ENCODE data around the gene SRSF1.
"Not testable (repeated sequence)": the region's sequence is repeated elsewhere in the genome, so short reads cannot be mapped to it uniquely, and the experiment has no call there.

SRSF1 gene

DNA sequence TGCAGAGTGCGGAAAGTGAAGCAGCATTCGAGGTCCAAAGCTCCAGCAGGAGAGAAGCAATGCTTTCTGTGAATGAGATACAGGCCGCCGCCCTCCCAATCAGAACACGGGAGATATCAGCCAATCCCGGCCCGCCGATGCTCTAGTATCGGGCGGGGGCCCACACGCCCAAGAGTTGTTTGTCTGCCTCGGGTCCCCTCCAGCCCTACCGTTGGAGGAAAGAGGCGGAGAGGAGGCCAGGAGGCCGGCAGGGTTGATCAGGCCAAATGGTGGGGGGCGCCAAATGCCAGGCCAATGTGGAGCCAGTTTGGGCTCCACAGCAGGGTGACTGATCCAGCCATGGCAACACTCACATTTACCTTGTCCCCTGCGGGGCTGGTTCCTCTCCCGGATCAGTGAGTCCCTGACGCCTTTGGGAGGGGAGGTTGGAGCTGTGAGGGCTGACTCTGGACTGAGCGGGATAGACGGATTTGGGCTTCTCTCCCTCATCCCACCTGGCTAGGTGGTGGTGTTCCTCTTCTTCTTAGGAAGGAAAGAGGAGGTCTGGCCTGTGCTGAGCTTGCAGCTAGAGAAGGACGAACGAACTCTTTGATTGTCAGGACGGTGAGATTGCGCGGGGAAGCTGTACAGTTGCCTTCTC lies 41.4 kb downstream of the SRSF1 start:
- DNase-seq (ENCODE audit: low read depth), result no peak

DNA sequence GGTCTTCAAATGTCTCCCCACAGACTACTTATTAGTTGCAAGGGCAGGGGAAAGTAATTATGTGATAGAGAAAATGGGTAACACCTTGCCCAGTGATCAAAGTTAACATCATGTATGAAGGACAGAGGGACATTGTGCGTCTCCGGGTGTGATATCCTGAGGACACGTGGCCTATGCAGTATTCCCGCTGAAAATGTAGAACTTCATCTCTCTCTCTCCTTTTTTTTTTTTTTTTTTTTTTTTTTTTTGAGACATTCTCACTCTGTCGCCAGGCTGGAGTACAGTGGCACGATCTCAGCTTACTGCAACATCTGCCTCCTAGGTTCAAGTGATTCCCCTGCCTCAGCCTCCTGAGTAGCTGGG lies 43.9 kb downstream of the SRSF1 start:
- no peak for DNase-seq (ENCODE audit: low read depth)

DNA sequence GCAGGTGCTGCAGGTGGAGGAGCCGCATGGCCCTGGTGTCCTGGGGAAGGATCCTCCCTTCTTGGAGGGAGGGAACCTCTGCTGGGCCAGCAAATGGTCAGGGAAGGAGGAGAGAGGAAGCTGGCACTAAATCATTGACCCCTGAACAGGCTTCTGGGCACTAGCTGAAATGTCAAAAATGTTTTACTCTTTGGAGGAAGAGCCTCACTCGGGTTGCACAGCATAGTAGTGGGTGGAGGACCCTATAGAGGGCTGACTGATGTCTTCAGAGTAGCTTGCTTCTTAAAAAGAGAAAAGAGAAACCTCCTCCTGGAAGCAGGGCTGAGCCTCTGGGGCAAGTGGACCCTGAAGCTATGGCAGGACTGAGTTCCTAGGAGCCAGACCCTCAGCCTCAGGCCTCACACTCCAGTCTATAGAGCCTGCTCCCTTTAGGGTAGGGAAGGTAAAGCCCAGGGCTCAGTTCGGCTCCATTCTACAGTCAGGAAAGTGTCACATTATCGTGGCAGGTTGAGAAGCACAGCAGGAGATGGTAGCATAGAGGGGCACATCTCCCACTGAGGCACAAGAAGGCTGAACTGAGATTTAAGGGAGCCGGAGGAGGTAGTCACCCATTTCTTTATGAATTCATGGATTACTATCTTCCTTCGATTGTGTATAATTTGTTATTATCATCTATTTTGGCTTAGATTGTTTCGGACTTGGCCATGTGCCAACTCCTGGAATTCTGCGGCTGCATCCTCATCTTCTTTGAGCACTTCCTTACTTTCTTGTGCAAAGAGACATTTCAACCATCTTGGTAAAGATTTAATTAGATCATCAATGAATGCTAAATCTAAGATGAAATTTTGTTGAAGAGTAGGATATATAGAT lies 44.5 kb downstream of the SRSF1 start:
- DNase-seq (ENCODE audit: low read depth), result no peak

GRCh38 chr17:57959929-57960328 lies 47.1 kb downstream of the SRSF1 start:
- no peak for DNase-seq (ENCODE audit: low read depth)

- DNase-seq (ENCODE audit: low read depth), result not testable (repeated sequence)
Observed at GRCh38 chr17:57958391-57958790, 48.7 kb downstream of the SRSF1 start.

GRCh38 chr17:57957886-57958285 lies 49.2 kb downstream of the SRSF1 start:
- no peak for DNase-seq (ENCODE audit: low read depth)

- no peak for DNase-seq (ENCODE audit: low read depth)
Observed at GRCh38 chr17:57957120-57957850, 49.8 kb downstream of the SRSF1 start.

GRCh38 chr17:57956291-57957119 lies 50.5 kb downstream of the SRSF1 start:
- DNase-seq (ENCODE audit: low read depth), result no peak

DNA sequence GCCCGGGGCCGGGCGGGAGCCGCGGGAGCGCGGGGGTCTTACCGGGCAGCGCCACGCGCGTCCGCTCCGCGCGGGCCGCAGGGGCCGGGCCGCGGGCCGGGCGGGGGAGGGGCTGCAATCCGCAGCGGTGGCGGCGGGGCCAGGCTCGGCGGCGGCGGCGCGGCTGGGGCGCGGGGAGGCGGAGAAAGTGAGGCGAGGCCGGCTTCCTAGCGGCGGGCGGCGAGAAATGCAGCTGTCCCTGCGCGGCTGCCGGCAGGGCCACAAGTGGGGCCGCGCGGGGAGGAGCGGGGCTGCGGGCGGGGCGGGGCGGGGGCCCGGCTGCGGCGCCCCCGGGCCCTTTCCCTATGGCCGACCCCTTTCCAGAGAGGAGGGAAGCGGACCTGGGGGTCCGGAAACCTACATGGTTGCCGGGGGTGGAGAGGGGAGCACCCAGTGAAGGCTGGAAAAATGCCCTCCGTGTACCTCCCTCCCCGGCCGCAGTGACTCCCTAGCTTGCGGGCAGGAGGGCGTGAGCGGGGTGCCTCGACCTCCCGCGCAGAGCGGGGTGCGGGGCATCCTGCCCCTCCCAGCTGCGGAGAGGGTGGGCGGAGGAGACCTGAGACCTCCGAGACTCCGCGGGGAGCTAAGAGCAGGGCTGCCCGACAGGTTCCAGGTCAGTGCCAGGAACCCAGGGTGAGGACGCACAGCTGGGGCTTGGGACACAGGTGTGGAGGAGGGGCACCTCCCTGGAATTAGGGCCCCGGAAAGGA lies 51.7 kb downstream of the SRSF1 start, which contains the start of gene CUEDC1:
Gene CUEDC1 (minus strand): TSS at position 230 of the 749 bp plus-strand sequence. CDS start 69,848 bp downstream, outside the sequence.
- no peak for DNase-seq (ENCODE audit: low read depth)

DNA sequence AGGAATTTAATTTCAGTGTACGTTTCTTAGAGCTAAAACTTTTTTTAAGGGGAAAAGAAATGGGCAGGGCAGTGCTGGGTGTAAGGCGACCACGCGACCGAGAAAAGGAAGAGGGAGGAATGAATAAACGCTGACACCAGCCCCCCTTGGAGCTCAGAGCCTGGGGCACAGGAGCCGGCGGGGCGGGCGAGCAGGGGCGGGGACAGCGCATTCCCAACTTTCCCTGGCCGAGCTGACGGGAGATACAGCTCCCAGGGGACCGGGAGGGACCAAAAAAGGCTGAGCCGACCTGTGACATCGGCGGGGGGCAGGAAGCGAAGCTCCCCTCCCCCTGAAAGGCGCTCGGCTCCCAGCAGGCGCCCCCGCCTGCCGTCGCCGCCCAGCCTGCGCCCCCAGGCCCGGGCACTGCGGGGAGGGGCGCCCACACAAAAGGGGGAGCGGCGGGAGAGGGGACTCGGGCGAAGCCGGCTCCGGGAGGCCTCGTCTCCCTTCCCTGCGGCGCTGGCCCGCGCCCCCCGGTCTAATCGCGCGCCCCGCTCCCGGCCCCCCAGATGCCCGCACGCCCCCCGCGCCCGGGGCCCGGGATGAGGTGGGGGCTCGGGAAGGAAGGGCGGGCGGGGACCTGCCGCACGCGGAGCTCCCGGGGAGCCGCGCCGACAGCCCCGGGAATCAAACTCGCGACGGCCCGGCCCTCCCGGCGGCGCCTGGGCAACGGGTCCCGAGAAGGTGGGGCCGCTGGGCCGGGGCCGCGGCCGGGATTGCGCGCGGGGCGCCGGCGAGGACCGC lies 52.5 kb downstream of the SRSF1 start:
- no peak for DNase-seq (ENCODE audit: low read depth)

GRCh38 chr17:57953705-57954396 lies 53.2 kb downstream of the SRSF1 start:
- no peak for DNase-seq (ENCODE audit: low read depth)

Measured in GM04503 (cell line).